KMS-11 (cell line): ENCODE results near the gene CISD3.

Experiments
- H2AFZ ChIP-seq: fragments of 200-600 bp; sonication (generic); 2 replicates; pipeline ENCODE4 v1.6.1; 2016; ENCODE audit warnings: antibody characterized with exemption, mixed run types, low read depth
- H3K27ac ChIP-seq: fragments of 200-600 bp; sonication (generic); 2 replicates; pipeline ENCODE4 v1.6.1; 2016; ENCODE audit warnings: mild to moderate bottlenecking, mixed run types
- H3K27me3 ChIP-seq: fragments of 200-600 bp; sonication (generic); 2 replicates; pipeline ENCODE4 v1.6.1; 2017; ENCODE audit warnings: mild to moderate bottlenecking, low read depth, mixed run types, moderate library complexity; ENCODE audit not compliant: insufficient read depth
- H3K36me3 ChIP-seq: fragments of 200-600 bp; sonication (generic); 2 replicates; pipeline ENCODE4 v1.6.1; 2017; ENCODE audit warnings: mild to moderate bottlenecking, mixed run types; ENCODE audit not compliant: insufficient read depth
- H3K4me1 ChIP-seq: fragments of 200-600 bp; sonication (generic); 2 replicates; pipeline ENCODE4 v1.6.1; 2016; ENCODE audit warnings: mild to moderate bottlenecking, low read depth, mixed run types; ENCODE audit not compliant: poor library complexity, severe bottlenecking
- H3K4me2 ChIP-seq: fragments of 200-600 bp; sonication (generic); 2 replicates; pipeline ENCODE4 v1.7.0; 2016; ENCODE audit warnings: mild to moderate bottlenecking, mixed run types
- H3K4me3 ChIP-seq: fragments of 200-600 bp; sonication (generic); IDR thresholded peaks from 2 replicates; pipeline ENCODE4 v1.6.1; 2017; ENCODE audit warnings: low read depth, low read length, mixed read lengths; ENCODE audit not compliant: insufficient read depth
- H3K79me2 ChIP-seq: fragments of 200-600 bp; sonication (generic); 2 replicates; pipeline ENCODE4 v1.6.1; 2016; ENCODE audit warnings: low read depth, mixed run types; ENCODE audit not compliant: insufficient read depth
- H3K9ac ChIP-seq: fragments of 200-600 bp; sonication (generic); 2 replicates; pipeline ENCODE4 v1.6.1; 2016; ENCODE audit warnings: mild to moderate bottlenecking, mixed run types
- H4K20me1 ChIP-seq: fragments of 200-600 bp; sonication (generic); 2 replicates; pipeline ENCODE4 v1.6.1; 2016; ENCODE audit warnings: mild to moderate bottlenecking, mixed run types; ENCODE audit not compliant: insufficient read depth
- CTCF ChIP-seq: fragments of 200-600 bp; sonication (generic); conservative IDR thresholded peaks from 2 replicates; pipeline ENCODE4 v1.6.1; 2017; ENCODE audit warnings: low read depth, mild to moderate bottlenecking, antibody characterized with exemption, low read length, moderate library complexity, mixed read lengths

Gene CISD3

GRCh38 chr17:38783227-38783626, 53.1 kb downstream of the CISD3 start:
- Histone ChIP-seq H3K27ac (no peak overlapping the region), H4K20me1 (no peaks in the 10 kb centered on the region), H3K4me1 (no peaks in the 10 kb centered on the region), H3K79me2 (no peaks in the 10 kb centered on the region), H3K36me3 (peaks cover 4% of the 10 kb centered on the region; the same call in 1 of the 2 replicates), H3K4me2 (no peak overlapping the region), H3K4me3 (no peak overlapping the region), H3K27me3 (no peaks in the 10 kb centered on the region), H3K9ac (no peak overlapping the region), H2AFZ (no peak overlapping the region)
- TF ChIP-seq CTCF, result no peak
